Brain microvascular endothelial cell (primary cell): ENCODE measurements around the gene TMEM184A.

Experiments
- DNase-seq: peaks from one replicate; pipeline ENCODE4 v3.0.0-alpha.2; 2020
- H3K27ac ChIP-seq: fragments of 250-450 bp; sonication (Bioruptor Pico); 2 replicates; pipeline ENCODE4 v1.5.1; 2020; ENCODE audit warnings: mild to moderate bottlenecking, moderate library complexity
- H3K27me3 ChIP-seq: fragments of 250-450 bp; sonication (Bioruptor Pico); replicated peaks from 2 replicates; pipeline ENCODE4 v1.5.1; 2020; ENCODE audit warnings: mild to moderate bottlenecking
- H3K36me3 ChIP-seq: fragments of 250-450 bp; sonication (Bioruptor Pico); replicated peaks from 2 replicates; pipeline ENCODE4 v1.5.1; 2020; ENCODE audit warnings: mild to moderate bottlenecking
- H3K4me3 ChIP-seq: 2 replicates; pipeline ENCODE4 v1.5.1; 2011; ENCODE audit warnings: low read depth, mild to moderate bottlenecking, control low read depth, low read length, moderate library complexity
- CTCF ChIP-seq: IDR thresholded peaks from 2 replicates; pipeline ENCODE4 v1.5.1; 2011; ENCODE audit warnings: low read depth, mild to moderate bottlenecking, moderate library complexity, low read length, control low read depth, inconsistent platforms; ENCODE audit errors: missing control alignments
- in situ Hi-C: cut with HindIII; loops from 2 replicates; pipeline ENCODE4 v1.10.0; 2017; ENCODE audit warnings: low sequenced_read_pairs, low pct_ligation_motif_present

Gene TMEM184A

DNA sequence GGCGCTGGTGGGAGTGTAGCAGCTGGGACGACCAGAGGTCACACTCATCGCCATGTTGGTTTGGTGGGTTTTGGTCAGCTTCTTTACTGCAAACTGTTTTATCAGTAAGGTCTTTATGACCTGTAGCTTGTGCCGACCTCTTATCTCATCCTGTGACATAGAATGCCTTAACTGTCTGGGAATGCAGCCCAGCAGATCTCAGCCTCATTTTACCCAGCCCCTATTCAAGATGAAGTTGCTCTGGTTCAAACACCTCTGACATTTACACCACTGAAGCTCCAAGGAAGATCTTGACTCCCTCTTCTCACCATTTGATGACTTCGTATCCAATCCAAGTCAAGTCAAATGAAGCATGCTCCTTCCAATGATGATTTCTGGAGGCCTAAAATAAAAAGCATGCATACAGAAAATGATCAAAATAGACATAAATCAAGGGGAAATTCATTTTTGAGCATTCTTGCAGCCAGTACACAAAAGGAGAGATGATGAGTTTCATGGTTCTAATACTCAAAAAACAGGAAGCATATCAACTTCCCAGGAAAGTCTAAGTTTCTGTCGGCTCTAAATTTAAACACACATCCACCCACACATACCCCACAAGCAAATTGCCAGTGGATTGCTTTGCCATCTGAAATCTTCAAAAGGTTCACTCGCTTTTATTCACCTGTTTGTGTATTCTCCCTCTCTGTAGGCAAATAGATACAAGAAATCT is 16.3 kb upstream of the TMEM184A start:
- no peak overlapping the region for H3K27ac ChIP-seq
- TF ChIP-seq CTCF: no peak

GRCh38 chr7:1569833-1570632 is 14.0 kb upstream of the TMEM184A start, which contains the start of gene PSMG3:
PSMG3 (minus strand) TSS chr7:1570032; CDS start chr7:1569339, 693 bp downstream.
- in situ Hi-C loops: no loop called here
- TF ChIP-seq CTCF: peak; percentile 38
- H3K4me3 ChIP-seq: peak within 1 kb of the TSS; percentile 87
- H3K36me3 ChIP-seq: no peaks in the 10 kb centered on the region
- no peaks in the 10 kb centered on the region for H3K27me3 ChIP-seq
- peak within 1 kb of the TSS; percentile 95 for H3K27ac ChIP-seq
- DNase-seq: peak; percentile 80

More for the DNA sequence above, 16.3 kb upstream of the TMEM184A start:
- DNase-seq: no peak
- H3K27me3 ChIP-seq: no peaks in the 10 kb centered on the region
- no peak overlapping the region for H3K4me3 ChIP-seq
- no peaks in the 10 kb centered on the region for H3K36me3 ChIP-seq
- in situ Hi-C loops: no loop called here

GRCh38 chr7:1569440-1569832 is 13.4 kb upstream of the TMEM184A start:
- DNase-seq: no peak
- Histone ChIP-seq H3K4me3 (peak overlapping the region; percentile 87), H3K27me3 (no peaks in the 10 kb centered on the region), H3K36me3 (no peaks in the 10 kb centered on the region), H3K27ac (peak overlapping the region; percentile 95)
- no peak for TF ChIP-seq CTCF
- in situ Hi-C loops: no loop called here

DNA sequence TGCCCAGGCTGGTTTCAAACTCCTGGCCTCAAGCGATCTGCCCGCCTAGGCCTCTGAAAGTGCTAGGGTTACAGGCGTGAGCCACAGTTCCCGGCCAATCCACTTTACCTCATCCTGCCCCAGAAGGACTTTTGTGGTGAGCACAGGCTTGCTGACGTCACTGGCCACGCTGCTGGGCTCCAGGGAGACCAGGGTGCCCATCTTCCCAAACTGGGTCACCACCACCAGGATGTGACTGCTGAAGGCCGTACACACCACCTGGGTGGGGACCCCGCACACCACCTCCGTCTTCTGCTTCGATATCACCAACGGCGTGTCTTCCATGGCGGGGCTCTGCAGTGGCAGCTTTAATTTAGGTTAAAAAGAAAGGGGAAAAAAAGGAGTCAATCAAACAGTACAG is 13.0 kb upstream of the TMEM184A start:
- in situ Hi-C loops: no loop called here
- no peak for TF ChIP-seq CTCF
- H3K27ac ChIP-seq: peak overlapping the region; percentile 95

GRCh38 chr7:1567896-1568510 is 12.0 kb upstream of the TMEM184A start:
- Histone ChIP-seq H3K36me3 (no peaks in the 10 kb centered on the region), H3K27me3 (no peaks in the 10 kb centered on the region), H3K4me3 (no peak overlapping the region), H3K27ac (peak overlapping the region; percentile 95)
- in situ Hi-C loops: no loop called here
- DNase-seq: peak; percentile 81
- TF ChIP-seq CTCF: no peak

More for the DNA sequence above, 13.0 kb upstream of the TMEM184A start:
- DNase-seq: peak; percentile 43
- Histone ChIP-seq H3K27me3 (no peaks in the 10 kb centered on the region), H3K36me3 (no peaks in the 10 kb centered on the region), H3K4me3 (peak overlapping the region; percentile 87)
